ENCODE measurements around the gene GEN1.

The GEN1 gene

DNA sequence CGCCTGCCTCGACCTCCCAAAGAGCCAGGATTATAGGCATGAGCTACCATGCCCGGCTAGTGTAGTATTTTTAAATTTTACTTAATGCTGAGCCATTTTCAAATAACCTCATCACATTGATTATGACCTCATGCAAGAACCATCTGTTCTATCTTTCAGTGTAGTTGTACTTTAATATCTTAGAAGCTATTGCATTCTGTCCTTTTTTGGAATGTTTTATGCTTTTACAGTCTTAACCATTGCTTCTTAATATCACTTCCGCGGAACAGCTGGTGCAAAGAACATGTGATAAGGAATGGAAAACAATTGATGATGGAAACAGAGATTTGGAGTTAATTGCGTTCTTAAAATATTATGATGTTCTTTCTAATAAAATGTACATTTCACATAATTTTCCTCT lies 2.7 kb downstream of the GEN1 start:
- Histone ChIP-seq H3K27ac (ENCODE audit: low read length) (no peak overlapping the region), H3K9ac (ENCODE audit: low read length) (no peak overlapping the region), H3K36me3 (ENCODE audit: control insufficient read depth, low read depth, low read length) (peaks cover 7% of the 10 kb centered on the region), H3K4me1 (ENCODE audit: control insufficient read depth, low read depth, low read length) (peaks cover 19% of the 10 kb centered on the region), H3K9me3 (ENCODE audit: control insufficient read depth, low read depth, low read length) (no peaks in the 10 kb centered on the region), H3K27me3 (ENCODE audit: control insufficient read depth, insufficient read depth, low read length) (no peaks in the 10 kb centered on the region), H3K4me3 (ENCODE audit: low read length) (no peak overlapping the region)

DNA sequence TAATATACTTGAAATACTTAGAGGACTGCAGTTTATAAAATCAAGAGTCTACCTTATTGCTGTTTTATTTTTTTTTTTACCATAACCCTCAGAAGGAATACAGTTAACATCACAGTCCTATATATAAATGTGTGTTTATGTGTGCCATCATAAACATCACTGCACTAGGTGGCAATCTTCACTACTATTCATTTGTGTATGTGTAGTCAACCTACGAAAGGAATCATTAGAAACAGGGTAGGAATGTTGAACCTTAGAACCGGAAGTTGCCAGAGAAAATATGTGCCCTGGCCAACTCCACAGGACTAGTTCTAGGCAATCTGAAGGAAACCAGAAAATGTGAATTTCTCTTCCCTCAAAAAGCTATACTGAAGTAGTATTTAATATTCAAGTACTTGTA lies 3.4 kb downstream of the GEN1 start:
- Histone ChIP-seq H3K9me3 (ENCODE audit: control insufficient read depth, low read depth, low read length) (no peaks in the 10 kb centered on the region), H3K4me1 (ENCODE audit: control insufficient read depth, low read depth, low read length) (peaks cover 14% of the 10 kb centered on the region), H3K4me3 (ENCODE audit: low read length) (no peak overlapping the region), H3K27me3 (ENCODE audit: control insufficient read depth, insufficient read depth, low read length) (no peaks in the 10 kb centered on the region), H3K9ac (ENCODE audit: low read length) (no peak overlapping the region), H3K27ac (ENCODE audit: low read length) (no peak overlapping the region), H3K36me3 (ENCODE audit: control insufficient read depth, low read depth, low read length) (peaks cover 9% of the 10 kb centered on the region)

DNA sequence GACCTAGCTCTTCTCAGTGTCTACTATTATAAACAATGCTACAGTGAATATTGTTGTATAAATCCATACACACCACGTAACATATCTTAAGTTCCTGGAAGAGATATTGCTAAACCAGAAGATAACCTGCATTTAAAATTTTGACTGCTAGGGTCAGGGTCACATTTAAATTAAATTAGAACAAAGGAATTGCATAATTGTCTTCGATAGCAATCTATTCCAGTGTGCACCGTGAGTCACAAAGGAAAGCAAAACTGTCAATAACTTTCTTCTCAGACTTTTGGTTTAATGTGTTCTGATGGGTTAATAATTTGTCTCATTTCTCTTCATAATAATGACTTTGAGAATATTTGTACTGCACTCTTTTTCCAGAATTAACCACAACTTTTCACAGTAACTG lies 4.2 kb downstream of the GEN1 start:
- H3K9ac ChIP-seq (ENCODE audit: low read length): no peak overlapping the region
- H3K4me1 ChIP-seq (ENCODE audit: control insufficient read depth, low read depth, low read length): peaks cover 10% of the 10 kb centered on the region
- H3K27me3 ChIP-seq (ENCODE audit: control insufficient read depth, insufficient read depth, low read length): no peaks in the 10 kb centered on the region
- H3K4me3 ChIP-seq (ENCODE audit: low read length): no peak overlapping the region
- no peak overlapping the region for H3K27ac ChIP-seq (ENCODE audit: low read length)
- H3K9me3 ChIP-seq (ENCODE audit: control insufficient read depth, low read depth, low read length): no peaks in the 10 kb centered on the region
- H3K36me3 ChIP-seq (ENCODE audit: control insufficient read depth, low read depth, low read length): peaks cover 15% of the 10 kb centered on the region

DNA sequence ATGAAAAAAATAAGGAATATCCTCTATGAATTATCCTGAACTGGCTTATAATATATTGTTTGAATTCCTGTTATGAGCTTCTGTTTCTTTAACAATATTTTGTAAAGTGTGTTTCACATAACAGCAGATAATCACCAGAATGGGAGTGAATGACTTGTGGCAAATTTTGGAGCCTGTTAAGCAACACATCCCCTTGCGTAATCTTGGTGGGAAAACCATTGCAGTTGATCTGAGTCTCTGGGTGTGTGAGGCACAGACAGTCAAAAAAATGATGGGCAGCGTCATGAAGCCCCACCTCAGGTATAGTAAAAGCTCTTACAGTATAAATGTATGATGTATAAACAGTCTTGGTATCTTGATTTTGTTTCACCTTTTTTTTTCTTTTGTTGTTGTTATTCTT lies 5.9 kb downstream of the GEN1 start:
- Histone ChIP-seq H3K4me3 (ENCODE audit: low read length) (no peak overlapping the region), H3K9me3 (ENCODE audit: control insufficient read depth, low read depth, low read length) (no peaks in the 10 kb centered on the region), H3K27ac (ENCODE audit: low read length) (no peak overlapping the region), H3K4me1 (ENCODE audit: control insufficient read depth, low read depth, low read length) (peaks cover 10% of the 10 kb centered on the region), H3K27me3 (ENCODE audit: control insufficient read depth, insufficient read depth, low read length) (no peaks in the 10 kb centered on the region), H3K36me3 (ENCODE audit: control insufficient read depth, low read depth, low read length) (peaks cover 30% of the 10 kb centered on the region), H3K9ac (ENCODE audit: low read length) (no peak overlapping the region)

DNA sequence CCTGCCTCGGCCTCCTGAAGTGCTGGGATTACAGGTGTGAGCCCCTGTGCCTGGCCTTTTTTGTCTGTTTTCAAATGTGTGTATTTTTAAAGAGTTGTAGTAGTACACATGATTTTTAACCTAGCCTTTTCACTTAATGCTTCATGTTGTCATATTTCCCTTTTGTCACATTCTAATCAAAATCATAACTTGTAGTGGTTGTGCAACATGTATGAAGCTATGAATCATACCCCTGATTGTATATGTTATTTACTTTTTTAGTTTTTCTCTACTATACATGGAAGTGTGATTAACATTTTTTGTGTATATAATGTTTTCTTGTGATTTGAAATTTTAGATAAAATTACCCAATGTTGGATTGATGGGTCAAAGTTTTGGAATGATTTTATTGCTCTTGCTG lies 8.5 kb downstream of the GEN1 start:
- H3K4me1 ChIP-seq (ENCODE audit: control insufficient read depth, low read depth, low read length): no peaks in the 10 kb centered on the region
- H3K4me3 ChIP-seq (ENCODE audit: low read length): no peak overlapping the region
- no peak overlapping the region for H3K9ac ChIP-seq (ENCODE audit: low read length)
- H3K27ac ChIP-seq (ENCODE audit: low read length): no peak overlapping the region
- H3K36me3 ChIP-seq (ENCODE audit: control insufficient read depth, low read depth, low read length): peaks cover 48% of the 10 kb centered on the region
- H3K27me3 ChIP-seq (ENCODE audit: control insufficient read depth, insufficient read depth, low read length): no peaks in the 10 kb centered on the region
- no peaks in the 10 kb centered on the region for H3K9me3 ChIP-seq (ENCODE audit: control insufficient read depth, low read depth, low read length)

DNA sequence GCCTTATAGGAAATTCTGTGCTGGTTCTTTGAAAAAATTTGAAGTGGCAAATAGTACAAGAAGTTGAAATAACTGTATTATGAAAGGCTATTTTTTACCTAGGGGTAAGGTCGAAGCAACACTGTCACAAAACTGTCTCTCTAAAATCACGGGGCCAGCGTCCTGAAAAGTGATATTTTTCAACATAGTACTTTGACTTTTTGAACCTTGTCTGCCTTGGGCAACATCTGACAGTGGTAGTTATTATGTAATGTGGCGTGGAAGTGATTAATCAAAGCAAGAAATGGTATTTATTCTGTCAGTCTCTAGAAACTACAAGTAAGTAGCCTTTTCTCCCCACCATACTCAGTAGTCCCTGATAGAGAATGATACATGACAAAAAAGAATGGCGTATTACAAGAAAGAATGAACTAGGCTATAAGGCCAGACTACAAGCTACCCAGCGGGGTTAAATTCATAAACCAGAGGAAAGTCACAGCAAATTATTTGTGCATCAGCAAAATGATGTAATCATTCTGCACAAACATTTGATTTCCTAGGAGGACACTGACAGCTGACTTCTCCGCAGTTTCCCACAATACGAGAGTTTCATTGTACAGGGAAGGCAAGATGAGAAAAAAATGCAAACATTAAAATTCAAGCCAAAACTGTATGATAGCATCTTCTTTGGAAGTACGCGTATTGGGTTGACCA lies 9.8 kb downstream of the GEN1 start:
- Histone ChIP-seq H3K4me3 (ENCODE audit: low read length) (no peak overlapping the region), H3K27me3 (ENCODE audit: control insufficient read depth, insufficient read depth, low read length) (no peaks in the 10 kb centered on the region), H3K9ac (ENCODE audit: low read length) (no peak overlapping the region), H3K9me3 (ENCODE audit: control insufficient read depth, low read depth, low read length) (no peaks in the 10 kb centered on the region), H3K27ac (ENCODE audit: low read length) (no peak overlapping the region), H3K36me3 (ENCODE audit: control insufficient read depth, low read depth, low read length) (peaks cover 53% of the 10 kb centered on the region), H3K4me1 (ENCODE audit: control insufficient read depth, low read depth, low read length) (no peaks in the 10 kb centered on the region)

DNA sequence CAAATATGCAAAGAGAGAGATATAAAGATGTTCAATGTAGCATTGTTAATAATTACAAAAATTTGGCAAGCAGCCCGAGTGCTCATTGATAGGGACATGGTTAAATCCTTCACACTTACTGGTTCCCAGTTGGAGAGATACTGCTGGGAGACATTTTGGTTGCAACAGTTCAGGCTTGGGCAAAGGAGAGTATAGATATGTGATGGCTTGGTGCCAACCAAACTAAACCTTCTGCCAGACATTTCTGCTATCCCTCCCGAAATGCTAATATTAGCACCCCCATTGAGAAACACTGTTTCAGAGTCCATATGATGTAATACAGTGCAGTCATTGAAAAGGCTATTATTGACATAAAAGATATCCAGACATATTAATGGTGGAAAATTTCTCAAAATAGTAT lies 11.5 kb downstream of the GEN1 start:
- H3K4me1 ChIP-seq (ENCODE audit: control insufficient read depth, low read depth, low read length): no peaks in the 10 kb centered on the region
- H3K27ac ChIP-seq (ENCODE audit: low read length): no peak overlapping the region
- no peaks in the 10 kb centered on the region for H3K27me3 ChIP-seq (ENCODE audit: control insufficient read depth, insufficient read depth, low read length)
- H3K36me3 ChIP-seq (ENCODE audit: control insufficient read depth, low read depth, low read length): peaks cover 55% of the 10 kb centered on the region
- no peaks in the 10 kb centered on the region for H3K9me3 ChIP-seq (ENCODE audit: control insufficient read depth, low read depth, low read length)
- H3K9ac ChIP-seq (ENCODE audit: low read length): no peak overlapping the region
- no peak overlapping the region for H3K4me3 ChIP-seq (ENCODE audit: low read length)

DNA sequence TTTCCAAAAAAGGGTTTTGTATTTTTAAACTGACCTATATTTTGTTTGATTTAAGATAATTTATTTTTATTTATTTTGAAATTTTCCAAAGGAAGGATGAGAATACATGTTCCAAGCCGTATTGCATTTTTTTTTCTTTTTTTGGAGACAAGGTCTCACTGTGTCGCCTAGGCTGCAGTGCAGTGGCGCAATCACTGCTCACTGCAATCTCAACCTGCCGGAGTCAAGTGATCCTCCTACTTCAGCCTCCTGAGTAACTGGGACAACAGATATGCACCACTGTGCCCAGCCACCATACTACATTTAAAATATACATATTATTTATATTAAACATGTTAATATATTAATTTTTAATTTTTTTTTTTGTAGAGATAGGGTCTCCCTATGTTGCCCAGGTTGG lies 15.0 kb downstream of the GEN1 start:
- no peaks in the 10 kb centered on the region for H3K27me3 ChIP-seq (ENCODE audit: control insufficient read depth, insufficient read depth, low read length)
- no peak overlapping the region for H3K4me3 ChIP-seq (ENCODE audit: low read length)
- no peaks in the 10 kb centered on the region for H3K4me1 ChIP-seq (ENCODE audit: control insufficient read depth, low read depth, low read length)
- no peak overlapping the region for H3K9ac ChIP-seq (ENCODE audit: low read length)
- no peaks in the 10 kb centered on the region for H3K9me3 ChIP-seq (ENCODE audit: control insufficient read depth, low read depth, low read length)
- H3K36me3 ChIP-seq (ENCODE audit: control insufficient read depth, low read depth, low read length): peaks cover 54% of the 10 kb centered on the region
- no peak overlapping the region for H3K27ac ChIP-seq (ENCODE audit: low read length)

DNA sequence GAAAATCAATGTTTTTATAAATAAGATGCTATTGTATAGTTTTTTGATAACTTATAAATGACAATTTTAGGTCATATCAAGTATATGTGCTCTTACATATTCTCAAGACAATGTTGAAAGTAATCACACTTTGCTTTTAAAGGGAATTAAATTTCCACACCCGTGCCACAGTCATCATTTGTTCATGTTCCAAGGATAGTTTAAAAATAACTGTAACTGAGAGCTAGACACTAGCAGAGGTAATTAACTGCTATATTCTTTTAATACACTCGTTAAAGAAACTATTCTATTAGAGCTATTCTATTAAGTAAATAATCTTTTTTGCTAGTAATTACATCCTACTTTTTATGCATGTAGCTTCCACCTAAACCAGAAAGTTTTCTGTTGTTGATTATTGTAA lies 18.0 kb downstream of the GEN1 start:
- no peak overlapping the region for H3K27ac ChIP-seq (ENCODE audit: low read length)
- peaks cover 49% of the 10 kb centered on the region for H3K36me3 ChIP-seq (ENCODE audit: control insufficient read depth, low read depth, low read length)
- H3K4me1 ChIP-seq (ENCODE audit: control insufficient read depth, low read depth, low read length): no peaks in the 10 kb centered on the region

DNA sequence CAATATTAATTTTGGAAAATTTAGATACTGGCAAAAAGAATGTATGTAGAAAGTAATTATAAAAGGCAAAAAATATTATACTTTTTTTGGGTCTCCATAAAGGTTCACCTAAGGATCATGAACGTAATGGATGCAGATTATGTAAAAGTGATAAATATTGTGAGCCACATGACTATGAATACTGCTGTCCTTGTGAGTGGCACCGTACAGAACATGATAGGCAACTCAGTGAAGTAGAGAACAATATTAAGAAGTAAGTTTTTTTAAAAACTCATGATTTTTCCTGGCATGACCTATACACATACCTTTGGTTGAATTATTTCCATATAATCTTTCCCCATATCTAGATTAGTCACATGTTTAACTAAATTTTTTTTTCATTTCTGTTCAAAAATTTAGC lies 18.6 kb downstream of the GEN1 start:
- Histone ChIP-seq H3K27me3 (ENCODE audit: control insufficient read depth, insufficient read depth, low read length) (no peaks in the 10 kb centered on the region), H3K4me3 (ENCODE audit: low read length) (no peak overlapping the region), H3K9ac (ENCODE audit: low read length) (no peak overlapping the region), H3K36me3 (ENCODE audit: control insufficient read depth, low read depth, low read length) (peaks cover 47% of the 10 kb centered on the region), H3K4me1 (ENCODE audit: control insufficient read depth, low read depth, low read length) (no peaks in the 10 kb centered on the region), H3K27ac (ENCODE audit: low read length) (no peak overlapping the region), H3K9me3 (ENCODE audit: control insufficient read depth, low read depth, low read length) (no peaks in the 10 kb centered on the region)

More for the DNA sequence above, 18.0 kb downstream of the GEN1 start:
- no peaks in the 10 kb centered on the region for H3K27me3 ChIP-seq (ENCODE audit: control insufficient read depth, insufficient read depth, low read length)
- no peak overlapping the region for H3K4me3 ChIP-seq (ENCODE audit: low read length)
- H3K9ac ChIP-seq (ENCODE audit: low read length): no peak overlapping the region
- no peaks in the 10 kb centered on the region for H3K9me3 ChIP-seq (ENCODE audit: control insufficient read depth, low read depth, low read length)

DNA sequence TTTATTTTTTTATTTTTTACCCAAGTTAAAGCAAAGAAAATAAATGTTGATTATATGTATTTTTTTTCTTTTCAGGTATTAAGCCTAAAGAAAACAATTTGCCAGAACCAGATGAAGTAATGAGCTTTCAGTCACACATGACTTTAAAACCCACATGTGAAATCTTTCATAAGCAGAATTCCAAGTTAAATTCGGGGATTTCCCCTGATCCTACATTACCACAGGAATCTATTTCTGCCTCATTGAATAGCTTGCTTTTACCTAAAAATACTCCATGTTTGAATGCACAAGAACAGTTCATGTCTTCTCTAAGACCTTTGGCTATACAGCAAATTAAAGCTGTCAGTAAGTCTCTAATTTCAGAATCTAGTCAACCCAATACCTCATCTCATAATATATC lies 26.6 kb downstream of the GEN1 start:
- Histone ChIP-seq H3K36me3 (ENCODE audit: control insufficient read depth, low read depth, low read length) (peaks cover 45% of the 10 kb centered on the region), H3K9ac (ENCODE audit: low read length) (no peak overlapping the region), H3K27me3 (ENCODE audit: control insufficient read depth, insufficient read depth, low read length) (no peaks in the 10 kb centered on the region), H3K4me3 (ENCODE audit: low read length) (no peak overlapping the region), H3K27ac (ENCODE audit: low read length) (no peak overlapping the region), H3K4me1 (ENCODE audit: control insufficient read depth, low read depth, low read length) (no peaks in the 10 kb centered on the region), H3K9me3 (ENCODE audit: control insufficient read depth, low read depth, low read length) (no peaks in the 10 kb centered on the region)

DNA sequence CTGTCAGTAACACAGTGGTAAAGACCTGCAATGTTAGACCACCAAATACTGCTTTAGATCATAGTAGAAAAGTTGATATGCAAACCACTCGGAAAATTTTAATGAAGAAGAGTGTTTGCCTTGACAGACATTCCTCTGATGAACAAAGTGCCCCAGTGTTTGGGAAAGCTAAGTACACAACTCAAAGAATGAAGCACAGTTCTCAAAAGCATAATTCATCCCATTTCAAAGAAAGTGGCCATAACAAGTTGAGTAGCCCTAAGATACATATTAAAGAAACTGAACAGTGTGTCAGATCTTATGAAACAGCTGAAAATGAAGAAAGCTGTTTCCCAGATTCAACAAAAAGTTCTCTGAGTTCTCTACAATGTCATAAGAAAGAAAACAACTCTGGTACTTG lies 27.5 kb downstream of the GEN1 start:
- no peak overlapping the region for H3K9ac ChIP-seq (ENCODE audit: low read length)
- no peak overlapping the region for H3K27ac ChIP-seq (ENCODE audit: low read length)
- no peaks in the 10 kb centered on the region for H3K9me3 ChIP-seq (ENCODE audit: control insufficient read depth, low read depth, low read length)
- H3K4me1 ChIP-seq (ENCODE audit: control insufficient read depth, low read depth, low read length): peaks cover 3% of the 10 kb centered on the region
- H3K36me3 ChIP-seq (ENCODE audit: control insufficient read depth, low read depth, low read length): peaks cover 37% of the 10 kb centered on the region
- no peak overlapping the region for H3K4me3 ChIP-seq (ENCODE audit: low read length)
- no peaks in the 10 kb centered on the region for H3K27me3 ChIP-seq (ENCODE audit: control insufficient read depth, insufficient read depth, low read length)
